ENCODE results near the gene JAKMIP2. TPM values are rescaled to one million over a fixed set of nuclear protein-coding genes. Genes with fewer than 3 reads are reported as not detected.

Gene JAKMIP2
- total and polyA plus RNA-seq, 2 donors (not counting 1 experiment from before 2014, with no cell fraction given), result 1.3 to 6.5 TPM

- Histone ChIP-seq H3K27ac (ENCODE audit: insufficient read depth, low read length) (no peak overlapping the region), H3K27me3 (ENCODE audit: control insufficient read depth, insufficient read depth, low read length) (no peaks in the 10 kb centered on the region), H3K9me3 (ENCODE audit: control insufficient read depth, insufficient read depth, low read depth, low read length) (no peaks in the 10 kb centered on the region), H4K20me1 (ENCODE audit: control insufficient read depth, extremely low read depth, insufficient read depth, low read length) (no peaks in the 10 kb centered on the region), H3K79me2 (ENCODE audit: control insufficient read depth, insufficient read depth, low read length) (no peaks in the 10 kb centered on the region), H3K36me3 (ENCODE audit: control insufficient read depth, insufficient read depth, low read length) (no peaks in the 10 kb centered on the region), H3K9ac (ENCODE audit: insufficient read depth, low read length) (no peak overlapping the region), H2AFZ (ENCODE audit: low read length) (no peak overlapping the region), H3K4me1 (ENCODE audit: control insufficient read depth, extremely low read depth, insufficient read depth, low read length) (no peaks in the 10 kb centered on the region), H3K4me2 (ENCODE audit: extremely low read depth, insufficient read depth, low read length) (no peak overlapping the region), H3K4me3 (replicated peaks in 1 of 4; ENCODE audit: control extremely low read depth in 1 of 4, insufficient read depth in 1 of 4, low read depth in 3 of 4, low read length in 4 of 4) (no peak overlapping the region)
- TF ChIP-seq EZH2 (IDR thresholded peaks at IDR 0.05; ENCODE audit: low read length, missing control alignments) (no peak), CTCF (conservative IDR thresholded peaks at IDR 0.05 in 1 of 2, IDR thresholded peaks at IDR 0.05 in 1 of 2; ENCODE audit: low read depth in 1 of 2, low read length in 2 of 2) (no peak)
- DNase-seq (ENCODE audit: low read depth in 2 of 2), result no peak
These were observed 149.4 kb downstream of the JAKMIP2 start for GRCh38 chr5:147633173-147633572.

GRCh38 chr5:147631428-147632003, 151.0 kb downstream of the JAKMIP2 start:
- no peak for DNase-seq (ENCODE audit: low read depth in 2 of 2)
- Histone ChIP-seq H3K9ac (ENCODE audit: insufficient read depth, low read length) (no peak overlapping the region), H3K9me3 (ENCODE audit: control insufficient read depth, insufficient read depth, low read depth, low read length) (no peaks in the 10 kb centered on the region), H3K4me3 (replicated peaks in 1 of 4; ENCODE audit: control extremely low read depth in 1 of 4, insufficient read depth in 1 of 4, low read depth in 3 of 4, low read length in 4 of 4) (no peak overlapping the region), H2AFZ (ENCODE audit: low read length) (no peak overlapping the region), H3K4me2 (ENCODE audit: extremely low read depth, insufficient read depth, low read length) (no peak overlapping the region), H4K20me1 (ENCODE audit: control insufficient read depth, extremely low read depth, insufficient read depth, low read length) (no peaks in the 10 kb centered on the region), H3K4me1 (ENCODE audit: control insufficient read depth, extremely low read depth, insufficient read depth, low read length) (no peaks in the 10 kb centered on the region), H3K27me3 (ENCODE audit: control insufficient read depth, insufficient read depth, low read length) (peaks cover 3% of the 10 kb centered on the region), H3K36me3 (ENCODE audit: control insufficient read depth, insufficient read depth, low read length) (no peaks in the 10 kb centered on the region), H3K27ac (ENCODE audit: insufficient read depth, low read length) (no peak overlapping the region), H3K79me2 (ENCODE audit: control insufficient read depth, insufficient read depth, low read length) (no peaks in the 10 kb centered on the region)
- TF ChIP-seq CTCF (conservative IDR thresholded peaks at IDR 0.05 in 1 of 2, IDR thresholded peaks at IDR 0.05 in 1 of 2; ENCODE audit: low read depth in 1 of 2, low read length in 2 of 2), result no peak
- no peak for TF ChIP-seq EZH2 (IDR thresholded peaks at IDR 0.05; ENCODE audit: low read length, missing control alignments)

- peak in 1 of 2 donors; percentile 59 for DNase-seq (ENCODE audit: low read depth in 2 of 2)
These were observed 153.3 kb downstream of the JAKMIP2 start for GRCh38 chr5:147629196-147629595.

More at GRCh38 chr5:147629196-147629595, 153.3 kb downstream of the JAKMIP2 start:
- Histone ChIP-seq H3K4me2 (ENCODE audit: extremely low read depth, insufficient read depth, low read length) (no peak overlapping the region), H3K27ac (ENCODE audit: insufficient read depth, low read length) (no peak overlapping the region), H3K4me1 (ENCODE audit: control insufficient read depth, extremely low read depth, insufficient read depth, low read length) (no peaks in the 10 kb centered on the region), H3K27me3 (ENCODE audit: control insufficient read depth, insufficient read depth, low read length) (peaks cover 3% of the 10 kb centered on the region), H3K4me3 (replicated peaks in 1 of 4; ENCODE audit: control extremely low read depth in 1 of 4, insufficient read depth in 1 of 4, low read depth in 3 of 4, low read length in 4 of 4) (no peak overlapping the region), H3K36me3 (ENCODE audit: control insufficient read depth, insufficient read depth, low read length) (no peaks in the 10 kb centered on the region), H2AFZ (ENCODE audit: low read length) (no peak overlapping the region), H3K79me2 (ENCODE audit: control insufficient read depth, insufficient read depth, low read length) (no peaks in the 10 kb centered on the region), H3K9me3 (ENCODE audit: control insufficient read depth, insufficient read depth, low read depth, low read length) (no peaks in the 10 kb centered on the region), H4K20me1 (ENCODE audit: control insufficient read depth, extremely low read depth, insufficient read depth, low read length) (no peaks in the 10 kb centered on the region), H3K9ac (ENCODE audit: insufficient read depth, low read length) (no peak overlapping the region)
- no peak for TF ChIP-seq EZH2 (IDR thresholded peaks at IDR 0.05; ENCODE audit: low read length, missing control alignments)
- no peak for TF ChIP-seq CTCF (conservative IDR thresholded peaks at IDR 0.05 in 1 of 2, IDR thresholded peaks at IDR 0.05 in 1 of 2; ENCODE audit: low read depth in 1 of 2, low read length in 2 of 2)
